LNCAP (cell line): ENCODE results near the gene SIGLEC1.

ENCODE experiments used
- TF ChIP-seq, protein P1 (sequence below): fragments of 450-650 bp; IDR thresholded peaks from 2 replicates; pipeline ENCODE4 v1.5.1; 2017; ENCODE audit warnings: mild to moderate bottlenecking

SIGLEC1 gene

GRCh38 chr20:3749689-3750531 lies 37.5 kb upstream of the SIGLEC1 start:
- TF ChIP-seq, protein P1, sequence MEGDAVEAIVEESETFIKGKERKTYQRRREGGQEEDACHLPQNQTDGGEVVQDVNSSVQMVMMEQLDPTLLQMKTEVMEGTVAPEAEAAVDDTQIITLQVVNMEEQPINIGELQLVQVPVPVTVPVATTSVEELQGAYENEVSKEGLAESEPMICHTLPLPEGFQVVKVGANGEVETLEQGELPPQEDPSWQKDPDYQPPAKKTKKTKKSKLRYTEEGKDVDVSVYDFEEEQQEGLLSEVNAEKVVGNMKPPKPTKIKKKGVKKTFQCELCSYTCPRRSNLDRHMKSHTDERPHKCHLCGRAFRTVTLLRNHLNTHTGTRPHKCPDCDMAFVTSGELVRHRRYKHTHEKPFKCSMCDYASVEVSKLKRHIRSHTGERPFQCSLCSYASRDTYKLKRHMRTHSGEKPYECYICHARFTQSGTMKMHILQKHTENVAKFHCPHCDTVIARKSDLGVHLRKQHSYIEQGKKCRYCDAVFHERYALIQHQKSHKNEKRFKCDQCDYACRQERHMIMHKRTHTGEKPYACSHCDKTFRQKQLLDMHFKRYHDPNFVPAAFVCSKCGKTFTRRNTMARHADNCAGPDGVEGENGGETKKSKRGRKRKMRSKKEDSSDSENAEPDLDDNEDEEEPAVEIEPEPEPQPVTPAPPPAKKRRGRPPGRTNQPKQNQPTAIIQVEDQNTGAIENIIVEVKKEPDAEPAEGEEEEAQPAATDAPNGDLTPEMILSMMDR: peak; percentile 84

- TF ChIP-seq, protein P1: no peak
Measured at GRCh38 chr20:3749087-3749688, 36.8 kb upstream of the SIGLEC1 start.

DNA sequence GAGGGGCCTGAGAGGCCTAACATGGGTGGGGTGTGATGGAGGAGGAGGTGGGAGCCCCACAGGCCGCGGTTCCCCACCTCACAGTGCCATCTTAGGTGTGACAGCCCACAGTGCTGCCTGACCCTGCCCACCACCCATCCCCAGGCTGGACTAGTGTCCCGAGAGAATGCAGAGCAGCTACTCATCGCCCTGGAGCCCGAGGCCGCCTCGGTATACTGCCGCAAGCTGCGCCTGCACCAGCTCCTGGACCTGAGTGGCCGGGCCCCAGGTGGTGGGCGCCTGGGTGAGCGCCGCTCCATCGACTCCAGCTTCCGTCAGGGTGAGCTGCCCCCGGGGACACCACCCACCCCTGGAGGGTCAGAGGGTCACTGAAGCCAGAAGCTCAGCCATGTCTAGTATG lies 35.7 kb upstream of the SIGLEC1 start:
- TF ChIP-seq, protein P1: no peak

DNA sequence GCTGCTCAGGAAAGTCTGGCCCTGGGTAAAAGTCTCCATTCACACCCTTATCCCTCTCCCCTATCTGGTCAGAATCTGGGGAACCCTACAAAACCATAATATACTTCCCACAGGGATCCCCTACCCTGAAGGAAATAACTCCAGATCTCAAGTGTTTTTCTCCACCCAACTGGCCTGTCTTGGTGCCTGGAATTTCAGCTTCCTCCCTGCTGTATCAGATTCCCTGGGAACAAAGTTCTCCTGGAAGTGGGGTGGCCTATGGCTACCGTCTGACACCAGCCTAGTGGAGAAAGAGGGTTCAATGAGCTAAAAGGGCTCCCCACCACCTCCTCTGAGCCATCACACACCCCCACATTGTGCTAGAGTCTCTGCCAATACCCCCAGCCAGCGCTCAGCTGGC lies 35.1 kb upstream of the SIGLEC1 start:
- TF ChIP-seq, protein P1: no peak

- TF ChIP-seq, protein P1: no peak
Measured at GRCh38 chr20:3745686-3746173, 33.3 kb upstream of the SIGLEC1 start.

DNA sequence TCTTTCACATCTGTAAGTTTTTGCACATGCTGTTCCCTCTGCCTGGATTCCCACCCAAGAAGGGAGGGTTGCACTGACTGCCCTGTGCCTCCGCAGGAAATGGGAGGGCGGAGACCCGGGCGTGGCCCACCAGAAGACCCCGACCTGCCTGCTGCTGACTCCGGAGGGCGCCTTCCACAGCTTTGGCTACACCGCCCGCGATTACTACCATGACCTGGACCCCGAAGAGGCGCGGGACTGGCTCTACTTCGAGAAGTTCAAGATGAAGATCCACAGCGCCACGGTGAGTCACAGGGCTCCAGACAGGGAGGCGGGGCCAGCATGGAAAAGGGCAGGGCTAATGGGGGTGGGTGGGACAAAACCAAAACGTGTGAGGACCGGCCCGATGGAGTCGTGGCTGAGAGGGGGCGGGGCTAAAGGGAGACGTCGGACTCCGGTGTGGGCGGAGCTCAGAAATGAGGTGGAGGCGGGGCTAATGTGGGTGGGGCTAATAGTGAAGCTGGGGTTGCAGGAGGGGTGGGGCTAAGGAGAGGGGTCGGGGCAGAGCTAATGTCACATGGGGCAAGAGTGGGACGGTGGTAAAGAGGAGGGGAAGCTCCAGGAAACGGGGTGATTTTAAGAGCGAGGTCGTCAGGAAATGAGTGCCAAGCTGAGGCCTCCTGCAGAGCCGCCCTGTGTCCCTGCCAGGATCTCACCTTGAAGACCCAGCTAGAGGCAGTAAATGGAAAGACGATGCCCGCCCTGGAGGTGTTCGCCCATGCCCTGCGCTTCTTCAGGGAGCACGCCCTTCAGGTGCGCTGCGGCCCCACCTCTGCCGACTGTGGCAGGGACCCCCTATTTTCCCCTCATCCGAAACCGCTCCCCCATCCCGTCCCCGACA lies 32.6 kb upstream of the SIGLEC1 start:
- TF ChIP-seq, protein P1: no peak

GRCh38 chr20:3744037-3744436 lies 31.6 kb upstream of the SIGLEC1 start:
- TF ChIP-seq, protein P1: no peak
